Measurements from ENCODE around the gene BLOC1S6.

GRCh38 chr15:45657254-45657653 is 70.1 kb downstream of the BLOC1S6 start:
- TF ChIP-seq CTCF (IDR thresholded peaks at IDR 0.05), result no peak
- TF ChIP-seq POLR2AphosphoS5 (IDR thresholded peaks at IDR 0.05), result no peak
- TF ChIP-seq POLR2A (IDR thresholded peaks at IDR 0.05), result no peak
- TF ChIP-seq EP300 (IDR thresholded peaks at IDR 0.05), result no peak

Measured in suprapubic skin (tissue), 4 donors.